Adrenal gland (tissue), 5 donors: ENCODE results near the gene CYYR1.
A peak's percentile ranks its signal among the peaks of the same experiment; 100 is the strongest.

ENCODE experiments used
- POLR2A ChIP-seq, 2 donors: fragments of 450-650 bp; IDR thresholded peaks; one replicate each; pipeline ENCODE4 v1.6.1; 2017; ENCODE audit warnings: antibody characterized with exemption in 2 of 2, mild to moderate bottlenecking in 2 of 2, moderate library complexity in 1 of 2
- TF ChIP-seq, protein P1 (sequence below), 6 experiments: fragments of 450-650 bp in 4 of 6; fragments of 200-600 bp in 2 of 6; sonication (generic) in 1 of 6; IDR thresholded peaks; 1 replicate in 5 of 6; 2 replicates in 1 of 6; pipeline versions ENCODE4 v1.5.1 to v1.8.0; 2016 to 2021; ENCODE audit warnings: antibody characterized with exemption in 6 of 6, mild to moderate bottlenecking in 2 of 6, moderate library complexity in 1 of 6
- donor health status: DM: no; HTN: no; CAD: no.

DNA sequence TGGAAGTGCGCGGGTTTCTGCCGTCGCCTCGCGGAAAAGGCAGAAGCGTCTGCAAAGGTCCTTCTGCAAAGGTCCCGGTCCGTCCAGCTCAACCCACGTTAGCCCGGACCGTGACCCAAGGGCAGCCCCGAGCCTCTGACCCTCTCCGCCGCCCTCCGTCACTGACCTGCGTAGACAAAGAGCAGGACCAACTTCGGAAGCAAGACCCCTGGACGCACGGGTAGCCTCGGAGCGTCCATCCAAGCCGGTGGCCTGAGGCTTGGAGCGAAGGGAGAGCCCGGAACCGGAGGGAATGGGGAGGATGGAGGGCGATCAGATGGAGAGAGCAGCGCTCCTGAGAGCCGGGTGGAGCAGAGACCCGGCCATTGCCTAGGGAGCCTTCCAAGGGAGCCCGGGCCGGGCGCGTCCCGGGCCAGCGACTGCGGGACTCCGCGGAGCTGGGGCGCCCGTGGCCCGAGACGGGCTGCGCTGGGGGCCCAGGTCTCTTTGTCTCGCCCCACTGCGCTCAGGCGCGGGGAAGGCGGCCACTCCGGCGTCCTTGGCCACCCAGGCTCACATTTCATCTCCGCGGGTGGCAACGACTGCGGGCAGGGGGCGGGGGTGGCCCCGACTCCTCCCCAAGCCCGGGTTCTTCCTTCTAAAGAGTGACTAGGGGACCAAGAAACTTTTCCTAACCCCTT lies at the start of gene CYYR1:
- TF ChIP-seq POLR2A (IDR thresholded peaks at IDR 0.05): peak in 1 of 2 donors; percentile 71
- TF ChIP-seq, protein P1, sequence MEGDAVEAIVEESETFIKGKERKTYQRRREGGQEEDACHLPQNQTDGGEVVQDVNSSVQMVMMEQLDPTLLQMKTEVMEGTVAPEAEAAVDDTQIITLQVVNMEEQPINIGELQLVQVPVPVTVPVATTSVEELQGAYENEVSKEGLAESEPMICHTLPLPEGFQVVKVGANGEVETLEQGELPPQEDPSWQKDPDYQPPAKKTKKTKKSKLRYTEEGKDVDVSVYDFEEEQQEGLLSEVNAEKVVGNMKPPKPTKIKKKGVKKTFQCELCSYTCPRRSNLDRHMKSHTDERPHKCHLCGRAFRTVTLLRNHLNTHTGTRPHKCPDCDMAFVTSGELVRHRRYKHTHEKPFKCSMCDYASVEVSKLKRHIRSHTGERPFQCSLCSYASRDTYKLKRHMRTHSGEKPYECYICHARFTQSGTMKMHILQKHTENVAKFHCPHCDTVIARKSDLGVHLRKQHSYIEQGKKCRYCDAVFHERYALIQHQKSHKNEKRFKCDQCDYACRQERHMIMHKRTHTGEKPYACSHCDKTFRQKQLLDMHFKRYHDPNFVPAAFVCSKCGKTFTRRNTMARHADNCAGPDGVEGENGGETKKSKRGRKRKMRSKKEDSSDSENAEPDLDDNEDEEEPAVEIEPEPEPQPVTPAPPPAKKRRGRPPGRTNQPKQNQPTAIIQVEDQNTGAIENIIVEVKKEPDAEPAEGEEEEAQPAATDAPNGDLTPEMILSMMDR (IDR thresholded peaks at IDR 0.05): no peak
